Right cardiac atrium (tissue), 5 donors: ENCODE measurements around the gene ITGB8. TPM values are rescaled to one million over a fixed set of nuclear protein-coding genes. Genes with fewer than 3 reads are reported as not detected.
"Not testable (repeated sequence)": the region's sequence is repeated elsewhere in the genome, so short reads cannot be mapped to it uniquely, and the experiment has no call there.

Experiments used
- ATAC-seq, 2 donors: fragments of 200-7000 bp; cut with Tn5 transposase; one replicate each; pipeline versions ENCODE4 v1.8.0 to v1.9.1; 2020; ENCODE audit warnings: moderate library complexity in 2 of 2, mild to moderate bottlenecking in 1 of 2
- DNase-seq, 3 donors: peaks; one replicate each; pipeline ENCODE4 v3.0.0-alpha.2; 2020
- H3K27ac ChIP-seq: one replicate; pipeline ENCODE4 v1.5.1; 2013; ENCODE audit warnings: mild to moderate bottlenecking, low read length, control low read depth, moderate library complexity
- H3K27me3 ChIP-seq: one replicate; pipeline ENCODE4 v1.6.1; 2013; ENCODE audit not compliant: control insufficient read depth, insufficient read depth
- H3K4me1 ChIP-seq: one replicate; pipeline ENCODE4 v1.6.1; 2013; ENCODE audit warnings: low read length; ENCODE audit not compliant: control insufficient read depth, insufficient read depth
- H3K4me3 ChIP-seq: one replicate; pipeline ENCODE4 v1.5.1; 2013; ENCODE audit warnings: low read length, control low read depth
- H3K9me3 ChIP-seq: one replicate; pipeline ENCODE4 v1.6.1; 2013; ENCODE audit warnings: low read length; ENCODE audit not compliant: control insufficient read depth
- WGBS: extraction: QIAGEN DNeasy Blood & Tissue Kit; methylation state at CpG from one replicate; pipeline ENCODE4 v1.1.7; 2013; 5-methylcytosine and 5-hydroxymethylcytosine counted together
- intact Hi-C, 4 donors: fragments of 100-400 bp; cut with DNase I; formaldehyde crosslinking; loops; one replicate each; pipeline versions ENCODE4 v1.11.0 to v1.14.0; 2022 to 2023
- polyA plus RNA-seq: library from polyadenylated mRNA; stranded (reverse); fragments of 200-250 nt; gene quantifications from one replicate; pipeline ENCODE4 v1.2.3, GENCODE V29; 2013
- total RNA-seq, 4 donors: library from RNA; stranded (reverse); fragmentation: NEBNext Ultra II Directional; extraction: Animal tissue kit (Norgen Biotek cat#: 25700); gene quantifications; one replicate each; pipeline ENCODE4 v1.2.1, GENCODE V29; 2021
- donor health status: healthy with polysubstance abuse.
- donor health status: DM: no; HTN: yes; CAD: no.
- donor health status: DM: no; HTN: no; CAD: no.
- donor health status: DM: no; HTN: yes; CAD: no; lungs with severe emphysema.
- donor health status: DM: yes; HTN: yes; CAD: no.

Gene ITGB8
- total and polyA plus RNA-seq, 5 donors: 2.1 to 5.1 (median 3.6) TPM

DNA sequence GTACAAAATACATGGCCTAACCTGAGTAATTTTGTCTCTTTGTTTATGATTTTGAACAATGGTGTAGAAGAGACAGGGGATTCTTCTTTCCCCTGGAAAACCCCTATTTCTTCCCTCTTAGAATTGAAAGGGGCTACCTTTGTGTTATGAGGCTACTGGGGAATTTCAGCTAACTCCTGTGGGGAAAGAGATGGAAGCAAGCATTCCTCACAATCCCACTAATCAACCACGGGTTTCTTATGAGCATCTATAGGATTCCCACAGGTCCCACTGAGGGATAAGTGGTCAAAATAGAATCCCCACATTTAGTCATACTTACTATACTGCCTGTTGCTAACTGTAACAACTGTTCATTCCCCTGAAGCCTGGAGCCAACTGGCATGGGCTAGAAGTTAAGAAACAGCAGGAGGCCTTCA is 32.2 kb upstream of the ITGB8 start:
- H3K27ac ChIP-seq: no peak overlapping the region
- ATAC-seq (no peak), DNase-seq (no peak)
- 71% methylated on average over 1 of the region's 1 CpG for WGBS
- H3K4me1 ChIP-seq: no peaks in the 10 kb centered on the region
- H3K4me3 ChIP-seq: no peak overlapping the region
- no peaks in the 10 kb centered on the region for H3K9me3 ChIP-seq
- intact Hi-C loops: no loop called here
- H3K27me3 ChIP-seq: no peaks in the 10 kb centered on the region

DNA sequence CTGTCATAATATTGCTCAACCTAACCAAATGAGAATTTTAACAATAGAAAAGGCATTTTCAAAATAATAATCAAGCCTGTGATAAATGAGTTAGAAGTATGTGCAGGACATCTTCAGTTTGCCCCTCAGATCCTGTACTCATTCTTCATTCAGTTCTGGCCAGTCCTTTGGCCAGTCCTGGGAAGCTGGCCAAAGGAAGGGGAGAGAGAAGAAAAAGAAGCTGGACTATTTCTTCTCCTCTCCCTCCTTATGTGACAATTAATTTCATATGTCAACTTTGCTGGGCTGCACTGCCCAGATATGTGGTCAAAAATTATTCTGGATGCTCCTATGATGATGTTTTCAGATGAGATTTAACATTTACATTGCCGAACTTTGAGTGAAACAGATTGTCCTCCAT is 31.6 kb upstream of the ITGB8 start:
- Histone ChIP-seq H3K9me3 (no peaks in the 10 kb centered on the region), H3K27me3 (no peaks in the 10 kb centered on the region), H3K4me3 (no peak overlapping the region), H3K27ac (no peak overlapping the region), H3K4me1 (no peaks in the 10 kb centered on the region)
- 86% methylated on average over 1 of the region's 1 CpG for WGBS
- intact Hi-C loops: no loop called here
- DNase-seq (no peak), ATAC-seq (no peak)

DNA sequence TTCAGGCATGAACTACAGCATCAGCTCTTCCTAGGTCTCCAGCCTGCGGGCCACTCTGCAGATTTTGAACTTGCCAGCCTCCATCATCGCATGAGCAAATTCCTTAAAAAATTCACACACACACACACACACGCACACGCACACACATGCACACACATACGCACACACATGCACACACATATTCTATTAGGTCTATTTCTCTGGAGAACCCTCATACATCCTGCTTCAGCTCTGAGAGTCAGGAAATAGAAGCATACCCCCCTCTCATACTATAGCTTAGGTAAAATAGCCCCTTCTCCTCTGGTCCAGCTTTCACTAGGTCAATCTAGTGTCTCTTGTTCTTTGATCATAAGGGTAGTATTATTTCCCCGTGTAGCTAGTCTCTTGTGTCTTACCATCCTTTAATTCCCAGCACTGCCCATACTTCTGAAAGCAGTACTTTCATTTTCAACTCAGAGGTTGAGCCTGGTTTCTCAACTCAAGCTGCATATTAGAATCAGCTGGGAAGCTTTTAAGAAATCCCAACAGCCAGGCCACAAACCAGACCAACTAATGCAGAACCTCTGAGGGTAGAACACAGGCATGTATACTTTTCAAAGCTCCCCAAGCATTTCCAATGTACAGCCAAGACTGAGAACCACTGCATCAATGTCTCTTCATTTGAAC is 30.9 kb upstream of the ITGB8 start:
- Histone ChIP-seq H3K9me3 (no peaks in the 10 kb centered on the region), H3K27ac (no peak overlapping the region), H3K4me3 (no peak overlapping the region), H3K4me1 (no peaks in the 10 kb centered on the region), H3K27me3 (no peaks in the 10 kb centered on the region)
- no peak for ATAC-seq
- no peak for DNase-seq
- intact Hi-C loops: no loop called here
- WGBS: 84% methylated on average over 6 of the region's 6 CpGs

DNA sequence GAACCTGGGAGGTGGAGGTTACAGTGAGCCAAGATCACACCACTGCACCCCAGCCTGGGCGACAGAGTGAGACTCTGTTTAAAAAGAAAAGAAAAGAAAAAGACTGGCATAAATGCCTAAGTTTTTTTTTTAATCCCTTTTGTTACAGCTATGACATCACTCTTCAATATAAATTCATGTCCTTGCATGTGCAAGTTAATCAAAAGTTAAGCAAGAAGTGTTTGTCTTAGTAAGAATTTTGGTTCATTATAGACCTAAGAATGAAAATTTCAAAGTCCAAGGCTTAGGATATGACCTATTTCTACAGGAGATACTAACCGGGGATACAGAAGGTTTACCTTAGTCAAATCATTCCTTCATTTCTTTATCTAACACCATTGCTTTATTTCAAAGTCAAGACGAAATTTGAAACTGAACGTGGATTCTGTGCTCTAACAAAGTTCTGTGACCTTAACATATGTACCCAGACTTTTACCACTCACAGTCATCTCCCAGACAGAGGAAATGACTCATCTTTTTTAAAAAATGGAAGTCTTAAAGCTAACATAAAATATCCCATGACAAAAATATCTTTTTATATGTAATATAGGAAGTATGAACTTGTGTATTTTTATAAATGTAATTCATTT is 29.3 kb upstream of the ITGB8 start:
- intact Hi-C loops: no loop called here
- 70% methylated on average over 4 of the region's 4 CpGs for WGBS
- Histone ChIP-seq H3K4me1 (no peaks in the 10 kb centered on the region), H3K4me3 (no peak overlapping the region), H3K27me3 (no peaks in the 10 kb centered on the region), H3K9me3 (no peaks in the 10 kb centered on the region), H3K27ac (no peak overlapping the region)
- DNase-seq: no peak
- ATAC-seq: no peak

DNA sequence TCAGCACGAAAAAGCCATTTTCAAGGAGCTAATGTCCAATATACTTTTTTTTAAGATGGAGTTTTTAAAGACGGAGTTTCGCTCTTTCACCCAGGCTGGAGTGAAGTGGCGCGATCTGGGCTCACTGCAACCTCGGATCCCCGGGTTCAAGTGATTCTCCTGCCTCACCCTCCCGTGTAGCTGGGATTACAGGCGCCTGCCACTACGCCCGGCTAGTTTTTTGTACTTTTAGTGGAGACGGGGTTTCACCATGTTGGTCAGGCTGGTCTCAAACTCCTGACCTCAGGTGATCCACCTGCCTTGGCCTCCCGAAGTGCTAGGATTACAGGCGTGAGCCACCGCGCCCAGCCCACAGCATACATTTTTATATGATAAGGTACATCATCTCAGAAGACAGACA is 28.4 kb upstream of the ITGB8 start:
- H3K4me3 ChIP-seq, H3K27me3 ChIP-seq, H3K4me1 ChIP-seq, intact Hi-C loops, H3K9me3 ChIP-seq, ATAC-seq, H3K27ac ChIP-seq: not testable (repeated sequence)
- peak in 1 of 3 donors; percentile 14 for DNase-seq
- 94% methylated on average over 16 of the region's 16 CpGs for WGBS

DNA sequence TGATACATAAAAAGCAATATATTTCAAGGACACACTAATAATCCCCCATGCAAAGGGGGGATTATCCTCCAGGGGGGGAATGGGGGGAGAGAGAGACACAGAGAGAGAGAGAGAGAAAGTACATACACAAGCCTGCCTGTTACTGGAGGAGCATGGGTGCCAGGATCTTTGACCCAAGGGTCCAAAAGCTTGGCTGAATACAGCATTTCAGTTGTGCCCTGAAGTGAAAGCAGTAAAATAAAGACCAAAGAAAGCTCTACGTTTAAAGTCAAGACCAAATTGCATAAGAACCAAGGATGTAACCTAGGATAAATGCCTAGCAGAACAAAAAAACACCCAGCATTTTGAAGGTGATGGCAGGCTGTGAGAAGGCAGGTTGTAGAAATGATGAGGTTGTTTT is 27.8 kb upstream of the ITGB8 start:
- DNase-seq (no peak), ATAC-seq (no peak)
- Histone ChIP-seq H3K27ac (no peak overlapping the region), H3K27me3 (no peaks in the 10 kb centered on the region), H3K9me3 (no peaks in the 10 kb centered on the region), H3K4me3 (no peak overlapping the region), H3K4me1 (no peaks in the 10 kb centered on the region)
- WGBS: 63% methylated on average over 1 of the region's 1 CpG
- intact Hi-C loops: no loop called here

DNA sequence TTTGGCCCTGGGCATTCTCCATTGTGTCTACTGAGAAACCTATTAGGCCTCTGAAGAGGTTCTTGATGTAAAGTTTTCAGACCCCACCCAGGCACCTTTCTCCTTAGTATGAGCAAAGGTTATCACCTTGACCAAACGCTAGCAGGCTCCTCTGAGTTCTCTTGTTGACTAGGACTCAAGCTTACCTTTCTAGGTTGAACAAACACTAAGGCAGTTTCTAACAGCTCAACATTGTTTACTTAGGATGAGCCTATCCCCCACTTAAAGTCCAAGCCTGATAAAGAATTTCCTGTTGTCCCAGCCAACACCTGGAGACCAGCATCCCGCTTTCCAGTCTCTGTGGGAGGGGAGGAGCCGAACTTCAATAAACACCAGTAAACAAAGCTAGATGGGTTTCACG is 26.3 kb upstream of the ITGB8 start:
- Histone ChIP-seq H3K27ac (no peak overlapping the region), H3K9me3 (no peaks in the 10 kb centered on the region), H3K27me3 (no peaks in the 10 kb centered on the region), H3K4me3 (no peak overlapping the region), H3K4me1 (no peaks in the 10 kb centered on the region)
- WGBS: 86% methylated on average over 4 of the region's 4 CpGs
- no peak for DNase-seq
- intact Hi-C loops: no loop called here
- no peak for ATAC-seq

DNA sequence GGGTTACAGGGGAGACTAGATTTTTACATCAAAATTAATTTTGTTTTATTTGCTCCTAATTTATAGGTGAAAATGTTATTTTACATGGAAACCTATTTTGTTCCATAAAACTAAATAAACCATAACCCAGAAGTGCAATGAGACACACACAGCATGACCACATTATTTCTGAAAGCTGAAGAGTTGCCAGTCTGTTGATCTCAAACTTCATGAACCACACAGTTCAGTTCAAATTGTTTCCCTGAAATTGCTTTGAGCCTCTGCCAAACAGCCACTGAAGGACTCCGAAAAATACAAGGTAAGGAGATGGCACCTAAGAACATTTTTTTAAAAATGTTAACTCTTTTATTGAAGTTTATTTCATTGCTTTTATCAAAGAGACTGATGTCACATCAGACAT is 25.0 kb upstream of the ITGB8 start:
- 92% methylated on average over 1 of the region's 1 CpG for WGBS
- Histone ChIP-seq H3K27ac (no peak overlapping the region), H3K9me3 (no peaks in the 10 kb centered on the region), H3K4me3 (no peak overlapping the region), H3K27me3 (no peaks in the 10 kb centered on the region), H3K4me1 (no peaks in the 10 kb centered on the region)
- DNase-seq (no peak), ATAC-seq (no peak)
- intact Hi-C loops: no loop called here

DNA sequence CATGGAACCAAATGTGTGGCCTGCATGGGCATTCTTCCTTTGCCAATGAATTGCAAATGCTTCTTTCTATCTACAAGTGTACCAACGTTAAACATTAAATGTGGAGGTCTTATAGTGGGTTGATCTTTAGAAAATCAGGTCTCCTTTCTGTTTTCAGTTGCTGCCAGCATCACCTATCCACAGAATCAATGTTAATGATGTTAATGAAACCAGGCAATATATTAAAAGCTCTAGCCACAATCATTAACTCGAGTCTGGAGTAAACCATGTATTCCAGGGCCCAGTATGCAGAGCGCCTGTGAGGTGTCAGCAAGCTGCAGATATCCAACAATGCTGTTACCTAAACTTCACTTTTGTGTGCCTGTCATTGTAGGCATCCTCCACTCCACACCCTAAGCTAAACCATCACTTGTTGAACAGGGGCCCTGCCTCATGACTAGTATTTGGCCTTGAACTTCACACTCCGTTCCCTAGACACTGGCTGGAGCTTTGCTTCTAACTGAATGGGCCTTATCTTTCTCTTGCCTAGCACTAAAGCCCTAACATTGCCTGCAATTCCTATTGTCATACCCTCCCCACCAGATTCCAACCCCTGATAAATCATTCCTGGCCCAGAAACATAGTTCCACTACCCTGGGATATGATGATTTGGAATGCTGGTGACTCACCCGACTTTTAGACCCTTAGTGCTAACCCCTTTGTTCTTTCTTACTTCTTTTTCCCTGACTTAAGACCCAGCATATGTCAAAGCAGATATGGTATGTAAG is 24.3 kb upstream of the ITGB8 start:
- H3K27ac ChIP-seq: no peak overlapping the region
- H3K4me3 ChIP-seq: no peak overlapping the region
- ATAC-seq (no peak), DNase-seq (no peak)
- H3K4me1 ChIP-seq: no peaks in the 10 kb centered on the region
- 77% methylated on average over 5 of the region's 5 CpGs for WGBS
- H3K9me3 ChIP-seq: no peaks in the 10 kb centered on the region
- intact Hi-C loops: no loop called here
- H3K27me3 ChIP-seq: no peaks in the 10 kb centered on the region

DNA sequence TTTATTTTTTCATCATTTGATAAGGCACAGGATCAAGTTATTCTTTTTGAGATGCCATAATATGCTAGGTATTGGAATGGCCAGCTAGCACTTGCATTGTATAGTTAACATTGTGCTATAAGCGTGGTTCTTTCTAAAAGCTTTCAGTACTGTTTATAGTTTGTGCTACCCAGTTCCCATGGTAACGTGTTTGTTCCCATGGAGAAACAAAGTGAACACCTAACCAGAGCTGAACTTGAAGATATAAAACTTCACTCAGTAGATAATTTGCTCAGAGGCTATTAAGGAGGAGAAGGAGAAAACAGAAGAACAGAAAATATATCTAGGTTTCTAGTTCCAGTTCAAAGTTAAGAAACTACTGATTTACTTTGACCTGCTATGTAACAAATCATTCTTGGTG is 23.6 kb upstream of the ITGB8 start:
- intact Hi-C loops: no loop called here
- 58% methylated on average over 2 of the region's 2 CpGs for WGBS
- peak; percentile 26 to 40 for ATAC-seq

DNA sequence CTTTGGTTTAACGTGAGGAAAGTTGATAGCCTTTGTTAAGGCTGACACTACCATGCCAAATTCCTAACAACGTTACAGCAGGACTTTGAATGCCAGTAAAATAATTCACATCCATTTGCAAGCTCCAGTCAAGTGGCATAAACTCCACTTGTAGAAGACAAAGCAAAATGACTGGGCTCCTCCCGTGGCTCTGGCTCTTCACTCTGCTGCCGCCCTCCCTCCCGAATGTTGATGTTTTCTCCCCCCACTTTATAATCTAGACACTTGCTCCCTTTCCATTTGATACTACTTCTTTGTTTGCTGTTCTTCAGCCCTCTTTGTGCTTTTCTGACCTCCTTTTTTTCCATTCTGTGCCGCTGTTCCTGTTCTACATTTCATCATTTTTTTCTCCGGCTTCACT is 22.8 kb upstream of the ITGB8 start:
- Histone ChIP-seq H3K4me3 (no peak overlapping the region), H3K9me3 (no peaks in the 10 kb centered on the region), H3K27ac (no peak overlapping the region), H3K4me1 (no peaks in the 10 kb centered on the region), H3K27me3 (no peaks in the 10 kb centered on the region)
- 60% methylated on average over 7 of the region's 7 CpGs for WGBS
- intact Hi-C loops: no loop called here
- ATAC-seq (no peak), DNase-seq (no peak)

More for the DNA sequence above, 23.6 kb upstream of the ITGB8 start:
- Histone ChIP-seq H3K4me3 (no peak overlapping the region), H3K27ac (no peak overlapping the region), H3K27me3 (no peaks in the 10 kb centered on the region), H3K4me1 (no peaks in the 10 kb centered on the region), H3K9me3 (no peaks in the 10 kb centered on the region)
- DNase-seq: no peak
